RWPE1 (cell line): ENCODE measurements around the gene MTFR1L.

Experiments
- CTCF ChIA-PET: fragments of 350-600 bp; sonication (Branson Sonifier 250); formaldehyde crosslinking; extraction: SDS; loops from one replicate; lab custom pipeline; 2021; lab: Yijun Ruan, JAX
- POLR2A ChIA-PET: fragments of 400-600 bp; formaldehyde crosslinking; extraction: SDS; loops from one replicate; lab custom pipeline; 2020; ENCODE audit warnings: antibody characterized with exemption; ENCODE audit not compliant: low non-redundant PET; lab: Yijun Ruan, JAX
- DNase-seq: peaks from one replicate; pipeline ENCODE4 v3.0.0; 2012; ENCODE audit warnings: low spot score
- H3K27ac ChIP-seq: fragments of 450-650 bp; 2 replicates; pipeline ENCODE4 v1.5.1; 2017
- CTCF ChIP-seq: fragments of 450-650 bp; conservative IDR thresholded peaks from 2 replicates; pipeline ENCODE4 v1.5.1; 2017; ENCODE audit warnings: low read depth, mild to moderate bottlenecking

The MTFR1L gene

GRCh38 chr1:25845664-25846063 lies 25.9 kb downstream of the MTFR1L start:
- no peak for DNase-seq
- CTCF ChIA-PET = no interaction called here
- TF ChIP-seq CTCF = no peak
- POLR2A ChIA-PET = no interaction called here
- H3K27ac ChIP-seq = no peak overlapping the region

- no peak for DNase-seq
- no peak overlapping the region for H3K27ac ChIP-seq
- POLR2A ChIA-PET = no interaction called here
- CTCF ChIA-PET = no interaction called here
- no peak for TF ChIP-seq CTCF
Observed at GRCh38 chr1:25847929-25848328, 28.2 kb downstream of the MTFR1L start.

GRCh38 chr1:25848531-25848930 lies 28.8 kb downstream of the MTFR1L start:
- DNase-seq = no peak
- no peak overlapping the region for H3K27ac ChIP-seq
- no peak for TF ChIP-seq CTCF
- POLR2A ChIA-PET = no interaction called here
- CTCF ChIA-PET = interaction anchor here (0.8 kb wide), 1 partner anchor 11 kb away, joined by 3 read pairs; no protein-coding TSS in a partner anchor

- TF ChIP-seq CTCF = no peak
- ChIA-PET CTCF (interaction anchor here (0.5 to 0.6 kb wide), 2 partner anchors 8 to 139 kb away, joined by 4 read pairs; no protein-coding TSS in a partner anchor), POLR2A (interaction anchor here (0.6 kb wide), 1 partner anchor 23 kb away, joined by 3 read pairs; no protein-coding TSS in a partner anchor)
- H3K27ac ChIP-seq = no peak overlapping the region
- DNase-seq = no peak
Observed at GRCh38 chr1:25854554-25854953, 34.8 kb downstream of the MTFR1L start.

GRCh38 chr1:25856856-25857255 lies 37.1 kb downstream of the MTFR1L start:
- ChIA-PET POLR2A (no interaction called here), CTCF (interaction anchor here (0.7 to 0.8 kb wide), 2 partner anchors 20 to 511 kb away, joined by 3 read pairs; no protein-coding TSS in a partner anchor)
- no peak for DNase-seq
- H3K27ac ChIP-seq = peak overlapping the region; percentile 12
- TF ChIP-seq CTCF = no peak

- H3K27ac ChIP-seq = peak overlapping the region; percentile 82
- DNase-seq = no peak
- ChIA-PET CTCF (no interaction called here), POLR2A (interaction anchor here (0.7 kb wide), 1 partner anchor 16 kb away, joined by 3 read pairs; no protein-coding TSS in a partner anchor)
- no peak for TF ChIP-seq CTCF
Observed at GRCh38 chr1:25858494-25858893, 38.7 kb downstream of the MTFR1L start.
